NCI-H2107 treated with DMSO at 0.1 percent for 48 hours (cell line): ENCODE measurements around the gene TXLNB.
"Not testable (repeated sequence)": the region's sequence is repeated elsewhere in the genome, so short reads cannot be mapped to it uniquely, and the experiment has no call there.

ENCODE experiments used
- DNase-seq: peaks from one replicate; lab custom pipeline; 2025; ENCODE audit not compliant: unreplicated experiment; lab: John Stamatoyannopoulos, UW

The TXLNB gene

DNA sequence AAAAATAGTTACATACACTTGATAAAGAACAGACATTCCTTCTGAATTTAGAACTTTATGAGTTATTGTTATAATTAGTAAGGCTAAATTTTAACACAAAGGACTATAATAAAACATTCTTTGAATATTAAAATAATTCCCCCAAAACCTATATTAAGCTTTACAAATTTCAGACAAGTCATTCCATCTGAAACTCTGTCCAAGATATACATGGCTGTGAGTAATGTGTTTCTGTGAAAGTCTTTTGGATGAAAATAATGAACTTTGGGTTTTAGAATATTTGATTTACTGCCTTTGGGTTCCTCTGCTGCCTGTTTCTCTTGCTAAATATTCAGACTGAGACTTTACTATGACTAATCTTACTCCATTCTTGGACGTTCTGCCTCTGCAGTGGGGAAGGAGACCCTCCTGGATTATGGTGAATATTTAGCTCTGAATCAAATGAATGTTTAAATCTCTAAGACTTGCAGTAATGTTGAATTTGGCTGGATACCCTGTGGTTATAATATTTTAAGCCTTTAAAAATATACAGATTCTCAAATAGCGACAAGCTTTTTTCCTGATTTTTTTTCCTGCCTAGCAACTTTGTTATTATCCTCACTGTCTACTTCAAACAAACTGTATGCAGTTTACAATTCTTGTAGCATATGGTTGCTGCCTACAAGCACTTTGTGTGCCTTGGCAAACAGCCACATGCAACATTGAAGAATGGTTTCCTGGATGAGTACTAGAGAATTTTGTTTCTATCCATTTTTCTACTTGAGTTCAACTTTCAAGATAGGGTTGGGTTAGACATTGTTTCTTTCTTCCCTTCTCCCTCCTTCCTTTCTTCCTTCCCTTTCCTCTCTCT lies 51.4 kb downstream of the TXLNB start:
- no peak for DNase-seq

DNA sequence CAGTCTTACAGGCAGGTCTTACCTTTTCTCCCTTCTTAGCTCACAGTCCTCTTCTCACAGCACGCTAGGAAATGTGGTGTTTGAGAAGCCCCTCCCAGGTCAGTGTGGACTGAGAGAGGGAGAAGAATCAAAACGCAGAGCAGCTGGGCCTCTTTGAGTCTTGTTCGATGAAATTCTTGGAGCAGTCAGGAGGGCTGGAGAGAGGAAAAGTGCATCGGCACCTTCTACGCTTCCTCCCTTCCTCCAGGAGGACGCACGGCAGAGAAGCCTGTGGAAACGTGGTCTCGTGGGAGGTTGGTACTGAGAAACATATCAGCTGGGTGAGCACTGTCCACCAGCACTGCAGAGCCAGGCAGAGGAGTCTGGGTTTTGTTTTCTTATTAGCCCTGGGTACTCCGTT lies 52.7 kb downstream of the TXLNB start:
- no peak for DNase-seq

DNA sequence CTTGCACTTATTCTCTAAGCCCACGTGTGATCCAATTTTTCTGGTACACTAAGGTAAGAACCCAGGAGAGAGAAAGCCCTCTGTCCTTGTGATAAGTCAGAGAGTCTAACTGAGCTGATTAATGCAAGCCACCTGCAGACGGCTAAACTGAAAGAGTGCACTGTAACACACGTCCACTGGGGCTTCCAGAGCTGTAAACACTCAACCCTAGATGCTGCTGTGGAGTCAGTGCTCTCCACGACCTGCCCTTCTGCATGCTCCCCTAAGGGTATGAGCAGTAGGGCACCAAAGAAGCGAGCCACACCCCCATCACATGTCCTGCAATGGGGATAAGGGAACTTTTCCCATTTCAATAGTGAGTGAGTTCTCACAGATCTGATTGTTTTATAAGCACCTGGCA lies 55.7 kb downstream of the TXLNB start:
- DNase-seq = no peak

DNA sequence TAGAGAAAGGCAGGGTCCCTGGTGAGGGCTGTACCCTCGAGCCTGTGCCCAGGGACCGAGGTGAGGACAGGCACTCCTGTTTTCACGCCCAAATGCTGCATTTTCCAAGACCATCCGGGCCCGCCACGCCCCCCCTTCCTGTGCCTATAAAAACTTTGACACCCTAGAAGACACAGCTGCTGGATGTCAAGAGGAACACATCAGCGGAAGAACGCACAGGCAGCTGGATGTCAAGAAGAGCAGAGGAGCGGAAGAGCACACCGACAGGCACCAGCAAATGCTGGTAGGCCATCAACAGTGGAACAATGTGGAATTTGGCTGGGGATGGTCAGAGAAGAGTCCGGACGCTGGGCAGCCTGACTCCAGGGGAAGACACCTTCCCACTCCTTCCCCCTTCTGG lies 56.1 kb downstream of the TXLNB start:
- no peak for DNase-seq

DNA sequence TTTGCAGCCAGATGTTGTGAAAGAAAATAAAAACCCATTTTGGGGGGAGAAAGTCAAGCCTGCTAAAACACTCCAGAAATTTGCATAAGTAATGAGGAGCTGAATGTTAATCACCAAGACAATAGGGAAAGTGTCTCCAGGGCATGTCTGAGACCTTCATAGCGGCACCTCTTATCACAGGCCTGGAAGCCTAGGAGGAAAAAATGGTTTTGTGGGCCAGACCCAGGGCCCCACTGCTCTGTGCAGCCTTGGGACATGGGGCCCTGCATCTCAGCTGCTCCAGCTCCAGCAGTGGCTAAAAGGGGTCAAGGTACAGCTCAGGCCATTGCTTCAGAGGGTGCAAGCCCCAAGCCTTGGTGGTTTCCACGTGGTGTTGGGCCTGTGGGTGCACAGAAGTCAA lies 57.6 kb downstream of the TXLNB start:
- not testable (repeated sequence) for DNase-seq

DNA sequence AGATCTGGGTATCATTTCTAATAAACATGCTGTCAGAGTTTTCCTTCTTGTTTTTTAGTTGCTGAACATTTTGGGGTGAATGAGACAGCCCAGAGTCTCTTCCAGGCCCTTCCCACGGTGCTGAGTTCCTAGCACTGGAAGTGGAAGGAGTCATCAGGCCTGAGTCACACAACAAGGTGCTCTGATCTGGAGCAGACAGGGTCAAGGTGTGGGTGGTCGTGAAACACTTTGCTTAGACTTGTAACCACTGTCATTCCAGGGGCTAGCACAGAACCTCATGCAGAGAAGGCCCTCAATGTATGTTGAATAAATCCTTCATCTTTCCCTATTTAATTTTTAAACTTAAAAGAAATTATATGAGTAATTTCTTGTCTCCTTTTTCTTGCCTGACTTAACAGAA lies 60.6 kb downstream of the TXLNB start:
- no peak for DNase-seq

DNA sequence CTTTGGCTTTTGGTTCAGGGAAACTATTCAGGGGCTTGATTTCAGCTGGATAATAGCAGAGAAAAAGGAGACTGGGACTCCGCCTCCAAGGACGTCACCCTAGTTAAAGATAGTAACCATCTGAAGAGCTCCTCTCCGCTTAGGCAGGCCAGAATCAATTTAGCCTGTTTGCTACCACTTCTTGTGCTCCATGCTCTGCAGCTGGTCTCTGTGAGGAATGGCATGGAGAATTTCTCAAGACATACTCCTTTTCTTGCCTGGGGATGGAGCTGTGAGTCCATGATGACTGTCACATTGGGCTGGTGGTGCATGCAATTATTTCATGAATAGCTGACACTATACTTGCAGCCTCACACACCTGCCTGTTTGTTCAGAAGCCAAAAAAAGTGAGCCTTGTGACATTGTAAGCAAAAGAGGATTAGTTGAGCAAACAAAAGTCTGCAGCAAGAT lies 61.4 kb downstream of the TXLNB start:
- DNase-seq = peak; percentile 95

DNA sequence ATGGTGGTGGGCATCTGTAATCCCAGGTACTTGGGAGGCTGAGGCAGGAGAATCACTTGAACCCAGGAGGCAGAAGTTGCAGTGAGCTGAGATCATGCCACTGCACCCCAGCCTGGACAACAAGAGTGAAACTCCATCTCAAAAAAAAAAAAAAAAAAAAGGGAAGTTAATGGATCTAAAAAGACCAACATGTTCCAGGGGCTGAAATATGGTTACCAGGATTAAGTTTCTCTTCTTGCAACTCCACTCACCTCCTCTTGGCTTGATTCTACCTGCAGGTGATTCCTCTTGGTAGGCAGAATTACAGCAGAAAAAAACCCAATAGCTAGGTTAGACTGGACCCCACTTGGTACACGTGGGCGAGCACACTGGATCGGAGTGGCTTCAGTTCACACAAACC lies 63.4 kb downstream of the TXLNB start:
- DNase-seq = not testable (repeated sequence)

DNA sequence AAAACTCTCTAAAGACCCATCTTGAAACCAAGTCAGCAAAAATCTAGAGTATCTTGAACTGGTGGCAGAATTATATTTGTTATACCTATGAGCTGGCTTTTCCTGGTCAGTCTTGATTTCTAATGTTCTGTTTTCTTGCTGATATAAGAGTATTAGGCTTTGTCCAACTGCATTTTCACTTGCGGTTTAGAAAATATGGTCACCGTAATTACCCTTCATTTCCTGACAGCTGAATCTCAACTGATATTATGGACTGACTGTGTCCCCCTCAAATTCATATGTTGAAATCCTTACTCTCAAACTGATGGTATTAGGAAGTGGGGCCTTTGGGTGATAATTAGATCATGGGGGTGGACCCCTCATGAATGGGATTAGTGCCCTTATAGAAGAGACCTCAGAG lies 72.1 kb downstream of the TXLNB start:
- DNase-seq = no peak

DNA sequence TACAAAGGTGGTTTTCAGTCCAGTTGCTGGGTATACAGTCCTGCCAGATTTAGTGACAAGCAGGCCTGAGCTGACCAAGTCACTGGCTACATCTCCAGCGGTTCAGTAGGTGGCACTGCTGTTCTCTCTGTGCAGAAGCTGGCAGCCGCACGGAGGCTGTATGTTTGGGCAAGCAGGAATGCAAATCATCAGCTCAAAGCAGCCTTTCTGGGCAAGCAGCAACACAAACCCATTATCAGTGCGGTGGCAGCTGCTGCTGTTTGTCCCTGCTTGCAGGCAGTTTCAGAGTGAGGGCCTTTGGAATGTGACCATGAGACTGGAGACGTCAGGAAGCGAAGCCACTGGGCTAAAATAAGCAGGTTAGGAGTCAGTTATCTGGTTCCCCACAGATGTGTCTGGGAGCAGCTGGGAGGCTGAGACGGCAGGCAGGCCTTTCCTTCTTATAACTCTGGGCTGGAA lies 72.5 kb downstream of the TXLNB start:
- DNase-seq = peak; percentile 91

DNA sequence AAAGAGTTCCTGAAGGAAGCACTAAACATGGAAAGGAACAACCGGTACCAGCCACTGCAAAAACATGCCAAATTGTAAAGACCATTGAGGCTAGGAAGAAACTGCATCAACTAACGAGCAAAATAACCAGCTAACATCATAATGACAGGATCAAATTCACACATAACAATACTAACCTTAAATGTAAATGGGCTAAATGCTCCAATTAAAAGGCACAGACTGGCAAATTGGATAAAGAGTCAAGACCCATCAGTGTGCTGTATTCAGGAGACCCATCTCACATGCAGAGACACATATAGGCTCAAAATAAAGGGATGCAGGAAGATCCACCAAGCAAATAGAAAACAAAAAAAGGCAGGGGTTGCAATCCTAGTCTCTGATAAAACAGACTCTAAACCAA lies 79.3 kb downstream of the TXLNB start:
- DNase-seq = not testable (repeated sequence)

DNA sequence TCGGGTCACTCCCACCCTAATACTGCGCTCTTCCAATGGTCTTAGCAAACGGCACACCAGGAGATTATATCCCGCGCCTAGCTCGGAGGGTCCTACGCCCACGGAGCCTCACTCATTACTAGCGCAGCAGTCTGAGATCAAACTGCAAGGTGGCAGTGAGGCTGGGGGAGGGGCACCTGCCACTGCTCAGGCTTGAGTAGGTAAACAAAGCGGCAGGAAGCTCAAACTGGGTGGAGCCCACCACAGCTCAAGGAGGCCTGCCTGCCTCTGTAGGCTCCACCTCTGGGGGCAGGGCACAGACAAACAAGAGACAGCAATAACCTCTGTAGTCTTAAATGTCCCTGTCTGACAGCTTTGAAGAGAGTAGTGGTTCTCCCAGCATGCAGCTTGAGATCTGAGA lies 81.0 kb downstream of the TXLNB start:
- DNase-seq = not testable (repeated sequence)

DNA sequence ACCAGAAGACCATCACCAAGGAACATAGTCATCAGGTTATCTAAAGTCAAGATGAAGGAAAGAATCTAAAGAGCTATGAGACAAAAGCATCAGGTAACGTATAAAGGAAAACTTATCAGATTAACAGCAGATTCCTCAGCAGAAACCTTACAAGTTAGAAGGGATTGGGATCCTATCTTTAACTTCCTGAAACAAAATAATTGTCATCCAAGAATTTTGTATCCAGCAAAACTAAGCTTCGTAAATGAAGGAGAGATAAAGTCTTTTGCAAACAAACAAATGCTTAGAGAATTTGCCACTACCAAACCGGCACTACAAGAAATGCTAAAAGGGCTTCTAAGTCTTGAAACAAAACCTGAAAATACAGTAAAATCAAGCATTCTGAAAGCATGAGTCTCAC lies 86.0 kb downstream of the TXLNB start:
- DNase-seq = no peak

DNA sequence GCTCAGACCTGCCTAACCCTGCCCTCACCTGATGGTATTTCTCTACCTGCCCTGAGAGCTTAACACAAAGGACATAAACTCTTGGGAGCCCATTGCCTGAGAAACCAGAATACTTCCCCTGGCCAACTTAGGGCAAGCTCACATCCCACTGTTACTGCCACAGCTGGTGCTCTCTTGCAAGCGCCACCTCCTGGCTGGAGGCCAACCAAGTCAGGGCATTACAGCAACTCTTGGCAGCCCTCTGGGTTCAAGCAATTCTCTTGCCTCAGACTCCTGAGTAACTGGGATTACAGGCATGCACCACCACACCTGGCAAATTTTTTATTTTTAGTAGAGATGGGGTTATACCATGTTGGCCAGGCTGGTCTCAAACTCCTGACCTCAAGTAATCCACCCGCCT lies 86.8 kb downstream of the TXLNB start:
- no peak for DNase-seq

DNA sequence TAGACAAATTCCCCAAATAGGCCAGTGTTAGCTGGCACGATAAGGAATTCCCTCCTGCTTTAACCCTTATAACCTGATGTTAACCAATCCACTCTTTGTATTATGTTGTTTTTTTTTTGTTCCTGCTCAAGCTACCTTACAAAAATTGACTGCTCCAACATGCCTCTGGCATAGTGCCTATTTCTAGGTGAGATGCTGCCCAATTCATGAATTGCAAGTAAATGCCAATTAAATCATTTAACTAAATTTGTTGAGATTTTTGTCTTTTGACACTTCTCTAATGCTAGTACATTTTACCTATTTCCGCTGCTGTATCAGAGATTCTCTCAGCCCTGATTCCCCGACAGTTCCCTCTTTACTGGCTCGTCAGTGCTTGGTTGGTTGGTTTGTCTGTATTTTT lies 90.4 kb downstream of the TXLNB start:
- DNase-seq = no peak

DNA sequence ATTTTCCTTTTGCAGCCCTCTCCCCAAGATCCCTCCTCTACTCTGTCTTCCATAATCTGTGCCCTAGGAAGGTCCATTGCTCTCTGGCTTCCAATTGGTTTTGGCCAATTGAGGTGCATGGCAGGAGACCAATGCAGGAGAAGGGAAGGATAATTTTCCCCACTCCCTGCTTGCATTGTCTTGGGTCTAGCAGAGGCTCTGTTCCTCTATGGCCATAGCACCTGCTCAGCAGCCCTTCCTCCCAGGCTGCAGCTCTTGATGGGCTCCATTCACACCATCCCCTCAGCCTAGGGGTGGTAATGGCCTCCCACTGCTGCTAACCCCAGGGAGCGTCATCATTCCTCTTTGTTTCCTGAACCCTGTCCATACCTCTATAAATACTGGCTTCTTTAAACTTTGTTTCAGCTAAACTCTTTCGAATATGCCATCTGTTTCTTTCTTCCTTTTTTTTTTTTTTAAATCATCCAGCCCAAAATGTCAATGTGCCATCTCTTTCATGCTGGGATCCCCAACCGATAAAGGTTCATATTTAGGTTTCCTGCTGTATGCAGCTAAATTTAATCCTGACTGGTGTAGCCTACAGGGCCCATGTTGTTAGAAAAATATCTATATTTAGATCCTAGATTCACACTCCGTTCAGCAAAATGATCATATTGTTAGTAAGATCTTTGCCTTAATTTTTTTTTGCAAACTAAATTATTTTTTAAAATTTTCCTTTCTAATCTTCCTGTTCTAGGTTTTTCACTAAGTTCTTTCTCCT lies 93.1 kb downstream of the TXLNB start:
- no peak for DNase-seq

DNA sequence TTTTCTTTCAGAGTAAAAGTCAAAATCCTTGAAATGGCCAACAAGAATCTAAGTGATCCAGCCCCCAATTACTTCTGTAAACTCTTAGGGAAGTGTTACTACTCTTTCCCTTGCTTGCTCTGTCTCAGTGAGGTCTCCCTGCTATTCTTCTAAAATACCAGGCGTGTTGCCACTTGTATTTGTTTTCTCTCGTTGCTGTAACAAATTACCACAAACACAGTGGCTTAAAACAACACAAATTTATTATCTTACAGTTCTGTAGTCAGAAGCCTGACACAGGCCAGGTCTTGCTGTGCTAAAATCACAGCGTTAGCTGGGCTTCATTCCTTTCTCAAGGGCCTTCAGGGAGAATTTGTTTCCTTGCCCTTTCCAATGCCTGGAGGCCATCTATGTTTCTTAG lies 97.1 kb downstream of the TXLNB start:
- DNase-seq = no peak
